GM19397 (cell line): ENCODE measurements around the gene CHADL.
A peak's percentile ranks its signal among the peaks of the same experiment; 100 is the strongest.

ENCODE experiments used
- ATAC-seq: cut with Tn5 transposase; IDR thresholded peaks from one replicate; pipeline ENCODE4 v1.9.1; 2021; ENCODE audit warnings: mild to moderate bottlenecking, moderate library complexity; ENCODE audit not compliant: unreplicated experiment

The CHADL gene

GRCh38 chr22:41230401-41230785, 10.3 kb downstream of the CHADL start:
- ATAC-seq = no peak

GRCh38 chr22:41229730-41230400, 10.9 kb downstream of the CHADL start:
- ATAC-seq = no peak

GRCh38 chr22:41229215-41229614, 11.5 kb downstream of the CHADL start:
- no peak for ATAC-seq

- ATAC-seq = no peak
Observed at GRCh38 chr22:41226723-41227655, 13.7 kb downstream of the CHADL start.

- no peak for ATAC-seq
Observed at GRCh38 chr22:41223535-41223934, 17.2 kb downstream of the CHADL start.

GRCh38 chr22:41222846-41223507, 17.8 kb downstream of the CHADL start:
- ATAC-seq = no peak

GRCh38 chr22:41217553-41218157, 23.1 kb downstream of the CHADL start:
- peak; percentile 42 for ATAC-seq

GRCh38 chr22:41216984-41217383, 23.7 kb downstream of the CHADL start:
- ATAC-seq = no peak

GRCh38 chr22:41215926-41216325, 24.8 kb downstream of the CHADL start:
- ATAC-seq = no peak

GRCh38 chr22:41215409-41215808, 25.3 kb downstream of the CHADL start:
- no peak for ATAC-seq

GRCh38 chr22:41206719-41207118, 34.0 kb downstream of the CHADL start:
- ATAC-seq = no peak

- peak; percentile 95 for ATAC-seq
Observed at GRCh38 chr22:41204992-41205900, 35.5 kb downstream of the CHADL start, which contains the start of gene L3MBTL2. Gene L3MBTL2, plus strand, starts transcription at chr22:41205312. Its CDS starts 51 bp downstream, at chr22:41205363.

GRCh38 chr22:41204066-41204465, 36.7 kb downstream of the CHADL start:
- ATAC-seq = no peak

- ATAC-seq = no peak
Observed at GRCh38 chr22:41203118-41203517, 37.6 kb downstream of the CHADL start.

GRCh38 chr22:41201141-41201540, 39.6 kb downstream of the CHADL start:
- no peak for ATAC-seq

GRCh38 chr22:41198027-41198580, 42.6 kb downstream of the CHADL start:
- no peak for ATAC-seq

- ATAC-seq = peak; percentile 83
Observed at GRCh38 chr22:41197038-41197972, 43.4 kb downstream of the CHADL start.

- ATAC-seq = no peak
Observed at GRCh38 chr22:41193829-41194228, 46.9 kb downstream of the CHADL start.

GRCh38 chr22:41191467-41191866, 49.3 kb downstream of the CHADL start:
- no peak for ATAC-seq
